ENCODE measurements around the gene C15orf39. TPM values are rescaled to one million over a fixed set of nuclear protein-coding genes. Genes with fewer than 3 reads are reported as not detected.

C15orf39 gene
- total and polyA plus RNA-seq, 2 experiments from 2014 or later = 13.4 to 54.1 TPM

- peaks cover 13% of the 10 kb centered on the region for H3K4me1 ChIP-seq (ENCODE audit: insufficient read depth)
- no peak overlapping the region for H3K27ac ChIP-seq (ENCODE audit: low read depth)
- Mint-ChIP-seq H3K9me3 (no peaks in the 10 kb centered on the region), H3K36me3 (ENCODE audit: low read depth) (peaks cover 55% of the 10 kb centered on the region), H3K27ac (no peak overlapping the region), H3K4me1 (peaks cover 25% of the 10 kb centered on the region), H3K4me3 (no peak overlapping the region), H3K27me3 (ENCODE audit: insufficient read depth, low read depth, poor library complexity) (peaks cover 21% of the 10 kb centered on the region)
- DNase-seq (ENCODE audit: low spot score) = no peak
- H3K36me3 ChIP-seq (ENCODE audit: insufficient read depth) = peaks cover 14% of the 10 kb centered on the region; the same call in 1 of the 2 replicates
- TF ChIP-seq REST (IDR thresholded peaks at IDR 0.05; ENCODE audit: unreplicated experiment) = no peak
- no peak for TF ChIP-seq NANOG (IDR thresholded peaks at IDR 0.05; ENCODE audit: borderline replicate concordance)
- no peak overlapping the region for H3K4me3 ChIP-seq
- H3F3A ChIP-seq (replicated peaks; ENCODE audit: low read depth) = no peaks in the 10 kb centered on the region
- ATAC-seq = no peak
- H4K20me1 ChIP-seq (replicated peaks; ENCODE audit: insufficient read depth) = peaks cover 63% of the 10 kb centered on the region
- no peaks in the 10 kb centered on the region for H3K27me3 ChIP-seq (ENCODE audit: insufficient read depth)
- H3K79me2 ChIP-seq (replicated peaks; ENCODE audit: insufficient read depth) = peaks cover 56% of the 10 kb centered on the region
- no peak overlapping the region for H3K4me2 ChIP-seq
- no peak overlapping the region for H2AFZ ChIP-seq
- H3K9me2 ChIP-seq (ENCODE audit: insufficient read depth) = no peaks in the 10 kb centered on the region
These were observed 7.0 kb downstream of the C15orf39 start for GRCh38 chr15:75208501-75209288.

- no peak overlapping the region for H3K27ac Mint-ChIP-seq
- TF ChIP-seq REST (IDR thresholded peaks at IDR 0.05; ENCODE audit: unreplicated experiment) (no peak), ETS1 (IDR thresholded peaks at IDR 0.05) (no peak), ZNF462 (CRISPR knock-in tag; IDR thresholded peaks at IDR 0.05) (no peak), EZH2phosphoT487 (IDR thresholded peaks at IDR 0.05; ENCODE audit: unreplicated experiment) (no peak)
These were observed 7.6 kb downstream of the C15orf39 start for GRCh38 chr15:75209289-75209676.

More at GRCh38 chr15:75209289-75209676, 7.6 kb downstream of the C15orf39 start:
- Histone ChIP-seq H3K9me2 (ENCODE audit: insufficient read depth) (no peaks in the 10 kb centered on the region), H3K27ac (ENCODE audit: low read depth) (no peak overlapping the region), H3K79me2 (replicated peaks; ENCODE audit: insufficient read depth) (peaks cover 50% of the 10 kb centered on the region), H3K4me1 (ENCODE audit: insufficient read depth) (peaks cover 7% of the 10 kb centered on the region), H3K36me3 (ENCODE audit: insufficient read depth) (peaks cover 14% of the 10 kb centered on the region; the same call in 1 of the 2 replicates), H3K4me2 (no peak overlapping the region), H3F3A (replicated peaks; ENCODE audit: low read depth) (no peaks in the 10 kb centered on the region), H2AFZ (no peak overlapping the region), H3K4me3 (no peak overlapping the region), H4K20me1 (replicated peaks; ENCODE audit: insufficient read depth) (peaks cover 57% of the 10 kb centered on the region), H3K27me3 (ENCODE audit: insufficient read depth) (no peaks in the 10 kb centered on the region)
- Mint-ChIP-seq H3K36me3 (ENCODE audit: low read depth) (peaks cover 55% of the 10 kb centered on the region), H3K4me3 (no peak overlapping the region), H3K9me3 (no peaks in the 10 kb centered on the region), H3K27me3 (ENCODE audit: insufficient read depth, low read depth, poor library complexity) (peaks cover 23% of the 10 kb centered on the region), H3K4me1 (peaks cover 24% of the 10 kb centered on the region)
- DNase-seq (ENCODE audit: low spot score) (no peak), ATAC-seq (no peak)

Measured in GM23338 (cell line).